Brain pericyte (primary cell): ENCODE measurements around the gene AGBL4.
"Not testable (repeated sequence)": the region's sequence is repeated elsewhere in the genome, so short reads cannot be mapped to it uniquely, and the experiment has no call there.

Experiments
- DNase-seq: peaks from one replicate; pipeline ENCODE4 v3.0.0-alpha.2; 2012; ENCODE audit warnings: low read depth, low spot score

The AGBL4 gene

GRCh38 chr1:50023292-50024159, at the start of gene AGBL4:
AGBL4 (minus strand) TSS chr1:50023954.
- DNase-seq, result no peak

- DNase-seq, result no peak
Observed at GRCh38 chr1:50066806-50067205, 43.1 kb upstream of the AGBL4 start.

DNA sequence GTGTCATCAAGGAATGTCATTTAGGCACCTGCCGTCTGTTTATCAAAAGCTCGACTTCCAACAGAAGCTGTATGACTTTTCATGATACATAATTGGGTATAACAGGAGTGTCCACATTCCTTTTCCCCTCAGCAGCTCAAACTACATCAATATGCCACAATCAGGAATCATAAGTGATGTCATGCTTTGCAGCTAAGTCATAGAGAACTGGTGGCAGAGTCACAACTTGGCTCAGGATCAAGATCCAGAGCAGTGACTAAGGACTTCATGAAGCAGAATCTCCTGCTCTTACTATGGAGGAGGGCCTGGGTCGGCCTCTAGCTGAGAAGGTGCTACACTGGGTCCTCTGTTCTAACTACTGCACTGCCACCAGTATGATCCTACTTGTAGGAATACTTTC, 36.5 kb upstream of the AGBL4 start:
- no peak for DNase-seq

DNA sequence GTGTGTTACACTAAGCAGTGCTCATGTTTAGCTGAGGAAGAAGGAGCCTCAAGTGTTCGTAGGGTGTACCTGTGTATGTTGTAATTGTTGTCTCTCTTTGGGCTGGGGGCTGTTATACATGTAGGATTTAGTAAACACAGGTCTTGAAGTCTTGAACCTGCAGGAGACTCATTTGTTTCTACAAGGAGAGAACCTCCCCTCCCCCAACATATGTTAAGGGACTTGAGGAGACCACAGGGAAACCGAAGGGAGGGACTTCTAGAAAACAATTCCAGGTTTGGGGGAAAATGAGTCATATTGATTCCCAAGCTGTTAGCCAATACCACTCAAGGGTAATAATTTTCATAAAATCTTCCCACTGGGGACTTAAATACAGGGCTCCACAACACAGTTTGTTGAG, 25.0 kb upstream of the AGBL4 start:
- no peak for DNase-seq

- no peak for DNase-seq
Observed at GRCh38 chr1:50047916-50048694, 24.4 kb upstream of the AGBL4 start.

DNA sequence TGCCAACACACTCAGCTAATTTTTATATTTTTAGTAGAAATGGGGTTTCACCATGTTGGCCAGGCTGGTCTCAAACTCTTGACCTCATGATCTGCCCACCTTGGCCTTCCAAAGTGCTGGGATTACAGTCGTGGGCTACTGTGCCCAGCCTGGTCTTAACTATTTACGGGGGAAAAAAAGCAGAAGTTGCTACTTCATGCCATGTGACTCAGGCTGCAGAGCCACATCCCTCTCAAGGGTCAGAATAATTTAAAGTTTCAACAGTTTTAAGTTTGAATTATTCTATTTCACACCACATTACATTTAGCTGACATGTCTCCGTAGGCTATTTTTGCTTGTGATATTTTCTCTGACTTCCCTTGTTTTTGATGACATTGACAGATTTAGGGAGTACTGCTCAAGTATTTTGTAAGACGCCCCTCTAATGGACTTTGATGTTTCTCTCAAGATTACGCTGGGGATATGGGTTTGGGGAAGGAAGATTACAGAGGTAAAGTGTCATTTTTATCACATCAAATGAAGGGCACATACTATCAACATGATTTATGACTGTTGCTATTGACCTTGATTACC, 14.6 kb upstream of the AGBL4 start:
- DNase-seq, result no peak

DNA sequence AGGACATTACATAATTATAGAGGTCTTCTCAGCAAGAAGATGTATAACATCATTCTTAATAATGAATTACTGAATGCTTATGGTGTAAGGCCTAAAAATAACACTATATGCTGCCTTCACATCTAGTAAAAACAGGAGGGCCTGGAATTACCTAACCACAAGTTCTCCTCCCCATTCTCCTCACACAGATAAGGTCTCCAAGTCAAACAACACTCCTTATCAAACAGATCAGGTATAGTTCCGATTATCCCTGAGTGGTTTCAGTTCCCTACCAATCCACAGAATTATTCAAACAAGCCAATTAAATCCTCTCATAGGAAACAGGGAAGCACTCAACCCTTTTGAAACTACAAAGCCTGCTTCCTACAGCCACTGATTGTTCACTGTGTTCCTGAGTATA, 4.0 kb upstream of the AGBL4 start:
- no peak for DNase-seq

GRCh38 chr1:49995734-49996133, 28.0 kb downstream of the AGBL4 start:
- no peak for DNase-seq

DNA sequence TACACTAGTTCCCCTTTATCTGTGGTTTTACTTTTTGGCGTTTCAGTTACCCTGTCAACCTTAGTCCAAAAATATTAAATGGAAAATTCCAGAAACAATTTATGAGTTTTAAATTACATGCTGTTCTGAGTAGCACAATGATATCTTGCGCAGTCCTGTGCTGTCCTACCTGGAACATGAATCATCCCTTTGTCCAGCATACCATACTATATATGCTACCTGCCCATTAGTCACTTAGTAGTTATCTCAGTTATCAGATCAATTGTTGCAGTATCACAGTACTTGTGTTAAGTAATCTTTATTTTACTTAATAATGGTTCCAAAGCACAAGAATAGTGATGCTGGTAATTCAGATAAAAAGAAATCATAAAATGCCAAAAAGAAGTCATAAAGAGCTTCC, 52.7 kb downstream of the AGBL4 start:
- no peak for DNase-seq

DNA sequence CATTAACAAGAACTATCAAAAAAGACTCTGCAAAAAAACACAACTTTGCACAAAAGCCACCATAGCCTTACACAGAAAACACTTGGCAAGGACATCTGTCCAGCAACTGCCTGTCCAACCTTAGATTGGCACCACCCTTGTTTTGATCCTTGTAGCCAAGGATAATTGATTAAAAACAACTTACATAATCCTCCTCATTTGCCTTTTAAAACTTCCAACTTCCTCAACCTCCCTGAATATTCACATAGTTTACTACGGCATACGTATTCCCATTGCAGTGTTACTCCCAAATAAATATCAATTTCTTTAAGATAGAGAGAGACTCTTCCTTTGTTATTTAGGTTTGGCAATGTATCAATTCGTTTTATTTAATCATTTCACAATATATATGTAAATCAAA, 72.4 kb downstream of the AGBL4 start:
- no peak for DNase-seq

DNA sequence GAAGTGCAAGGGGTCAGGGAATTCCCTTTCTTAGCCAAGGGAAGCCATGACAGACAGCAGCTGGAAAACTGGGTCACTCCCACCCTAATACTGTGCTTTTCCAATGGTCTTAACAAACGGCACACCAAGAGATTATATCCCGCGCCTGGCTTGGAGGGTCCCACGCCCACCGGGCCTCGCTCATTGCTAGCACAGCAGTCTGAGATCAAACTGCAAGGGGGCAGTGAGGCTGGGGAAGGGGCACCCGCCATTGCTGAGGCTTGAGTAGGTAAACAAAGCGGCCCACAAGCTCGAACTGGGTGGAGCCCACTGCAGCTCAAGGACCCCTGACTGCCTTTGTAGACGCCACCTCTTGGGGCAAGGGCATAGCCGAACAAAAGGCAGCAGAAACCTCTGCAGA, 108.5 kb downstream of the AGBL4 start:
- DNase-seq, result not testable (repeated sequence)

DNA sequence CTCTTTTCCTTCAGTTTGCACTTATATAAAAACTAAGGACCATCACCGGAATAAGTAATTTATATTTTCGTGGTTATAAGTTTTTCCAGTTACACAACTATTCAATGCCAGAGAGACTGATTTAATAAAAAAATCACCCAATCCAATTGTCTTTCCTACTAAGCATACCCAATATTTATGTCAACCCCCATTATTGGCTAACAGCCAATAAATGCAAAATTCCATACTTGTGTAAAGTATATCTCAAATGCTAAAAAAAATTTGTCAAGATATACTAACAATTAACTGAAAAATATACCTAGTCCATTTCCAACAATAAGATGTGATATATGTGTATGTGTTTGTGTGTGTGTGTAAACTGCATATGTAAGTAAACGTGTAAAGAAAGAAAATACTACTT, 117.4 kb downstream of the AGBL4 start:
- no peak for DNase-seq

DNA sequence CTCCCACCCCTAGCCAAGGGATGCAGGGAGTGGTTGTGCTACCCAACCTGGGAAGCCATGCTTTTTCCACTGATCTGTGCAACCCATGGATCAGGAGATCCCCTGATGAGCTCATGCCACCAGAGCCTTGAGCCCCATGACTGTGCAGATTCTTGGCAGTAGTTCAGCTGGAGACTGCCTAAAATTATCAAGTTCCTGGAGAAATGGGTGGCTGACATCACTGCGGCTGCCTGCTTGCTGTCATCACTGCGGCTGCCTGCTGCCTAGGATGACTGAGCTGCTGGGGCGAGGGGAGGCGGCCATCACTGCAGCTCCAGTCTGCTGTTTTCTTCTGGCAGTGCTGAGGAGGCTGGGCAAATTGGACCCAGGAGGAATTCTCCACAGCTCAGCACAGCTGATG, 159.2 kb downstream of the AGBL4 start:
- no peak for DNase-seq

DNA sequence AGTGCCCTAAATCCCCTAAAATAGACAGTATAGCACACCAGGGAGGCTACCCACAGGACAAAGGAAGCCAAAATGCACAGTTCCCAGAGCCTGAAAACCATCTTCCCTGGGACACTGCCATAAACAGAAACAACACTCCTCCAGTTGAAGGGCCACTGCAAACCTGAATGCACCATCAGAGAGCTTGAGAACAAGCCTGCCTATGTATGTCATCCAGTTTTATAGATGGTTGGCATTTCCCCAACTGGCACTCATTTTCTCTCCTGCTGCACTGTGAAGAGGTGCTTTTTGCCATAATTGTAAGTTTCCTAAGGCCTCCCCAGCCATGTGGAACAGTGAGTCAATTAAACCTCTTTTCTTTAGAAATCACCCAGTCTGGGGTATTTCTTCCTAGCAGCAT, 169.0 kb downstream of the AGBL4 start:
- no peak for DNase-seq

- DNase-seq, result no peak
Observed at GRCh38 chr1:49842596-49842995, 181.2 kb downstream of the AGBL4 start.

GRCh38 chr1:49841767-49842166, 182.0 kb downstream of the AGBL4 start:
- DNase-seq, result no peak

- no peak for DNase-seq
Observed at GRCh38 chr1:49824261-49824660, 199.5 kb downstream of the AGBL4 start.

DNA sequence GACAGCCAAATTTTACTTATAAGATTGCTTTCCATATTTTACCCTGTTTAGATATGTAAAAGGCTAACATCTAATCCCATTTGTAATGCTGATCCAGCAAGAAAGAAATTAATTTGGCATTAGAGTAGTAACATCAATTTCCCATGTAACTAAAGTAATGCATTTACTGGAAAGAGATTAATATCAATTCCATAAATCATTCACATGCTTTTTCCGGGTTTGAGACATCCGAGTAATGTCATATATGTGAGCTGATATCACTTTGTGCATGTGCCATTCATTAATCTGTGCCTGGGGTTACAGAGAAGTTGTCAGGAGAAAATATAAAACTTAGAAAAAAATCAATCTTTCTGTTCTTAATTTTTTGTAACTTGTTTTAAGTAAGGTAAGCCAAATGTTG, 206.1 kb downstream of the AGBL4 start:
- no peak for DNase-seq

DNA sequence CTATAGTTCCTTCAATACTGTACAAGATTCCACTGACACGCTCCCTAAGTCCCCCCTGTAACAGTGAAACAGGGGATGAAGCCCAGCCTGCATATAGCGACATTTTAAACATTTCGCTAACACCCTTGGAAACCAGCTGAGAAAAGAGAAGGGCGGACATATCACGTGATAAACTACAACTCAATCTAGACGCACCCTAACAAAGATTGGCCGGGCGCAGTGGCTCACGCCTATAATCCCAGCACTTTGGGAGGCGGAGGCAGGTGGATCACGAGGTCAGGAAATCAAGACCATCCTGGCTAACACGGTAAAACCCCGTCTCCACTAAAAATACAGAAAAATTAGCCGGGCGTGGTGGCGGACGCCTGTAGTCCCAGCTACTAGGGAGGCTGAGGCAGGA, 236.7 kb downstream of the AGBL4 start:
- DNase-seq, result not testable (repeated sequence)

GRCh38 chr1:49765034-49765433, 258.7 kb downstream of the AGBL4 start:
- DNase-seq, result no peak

GRCh38 chr1:49738118-49738517, 285.6 kb downstream of the AGBL4 start:
- DNase-seq, result not testable (repeated sequence)

GRCh38 chr1:49728377-49728776, 295.4 kb downstream of the AGBL4 start:
- no peak for DNase-seq

DNA sequence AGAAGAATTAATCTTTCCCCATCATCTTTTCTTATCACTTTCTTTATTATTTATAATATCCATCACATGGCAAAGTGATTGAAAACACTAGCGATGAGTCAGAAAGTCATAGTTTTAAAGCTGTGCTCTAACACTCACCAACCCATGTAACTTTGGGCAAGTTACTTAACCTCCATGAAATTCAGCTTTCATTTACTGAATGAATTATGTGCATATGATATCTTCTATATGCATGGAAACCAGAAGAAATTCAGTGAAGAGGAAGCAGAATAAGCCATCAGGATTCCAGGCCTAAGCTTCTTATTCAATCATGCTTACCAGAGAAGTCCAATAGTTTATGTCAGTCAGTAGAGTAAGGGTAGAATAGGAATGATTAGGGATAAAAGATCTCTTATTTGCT, 300.1 kb downstream of the AGBL4 start:
- DNase-seq, result no peak
